WTC11 (cell line): Measurements from ENCODE around the gene INTS7.

Experiments used
- ATF1 ChIP-seq: sonication (generic); formaldehyde crosslinking; IDR thresholded peaks from 2 replicates; pipeline ENCODE4 v1.8.1; 2023; ENCODE audit warnings: mild to moderate bottlenecking, moderate library complexity, missing genetic modification reagents
- CTCF ChIP-seq: fragments of 200-600 bp; IDR thresholded peaks from 2 replicates; pipeline ENCODE4 v1.8.0; 2022; ENCODE audit warnings: antibody characterized with exemption
- NFATC4 ChIP-seq: fragments of 250-450 bp; sonication (Bioruptor Pico); IDR thresholded peaks from 2 replicates; pipeline ENCODE4 v1.9.0; 2021; ENCODE audit warnings: mild to moderate bottlenecking
- RELA ChIP-seq: sonication (generic); formaldehyde crosslinking; IDR thresholded peaks from 2 replicates; pipeline ENCODE4 v1.8.1; 2022; ENCODE audit warnings: missing genetic modification reagents, mild to moderate bottlenecking, borderline replicate concordance
- TEAD4 ChIP-seq: sonication (generic); formaldehyde crosslinking; IDR thresholded peaks from 2 replicates; pipeline ENCODE4 v1.8.0; 2022; ENCODE audit warnings: mild to moderate bottlenecking, missing genetic modification reagents
- USF1 ChIP-seq: sonication (generic); formaldehyde crosslinking; IDR thresholded peaks from 2 replicates; pipeline ENCODE4 v1.8.0; 2022; ENCODE audit warnings: mild to moderate bottlenecking, missing genetic modification reagents

DNA sequence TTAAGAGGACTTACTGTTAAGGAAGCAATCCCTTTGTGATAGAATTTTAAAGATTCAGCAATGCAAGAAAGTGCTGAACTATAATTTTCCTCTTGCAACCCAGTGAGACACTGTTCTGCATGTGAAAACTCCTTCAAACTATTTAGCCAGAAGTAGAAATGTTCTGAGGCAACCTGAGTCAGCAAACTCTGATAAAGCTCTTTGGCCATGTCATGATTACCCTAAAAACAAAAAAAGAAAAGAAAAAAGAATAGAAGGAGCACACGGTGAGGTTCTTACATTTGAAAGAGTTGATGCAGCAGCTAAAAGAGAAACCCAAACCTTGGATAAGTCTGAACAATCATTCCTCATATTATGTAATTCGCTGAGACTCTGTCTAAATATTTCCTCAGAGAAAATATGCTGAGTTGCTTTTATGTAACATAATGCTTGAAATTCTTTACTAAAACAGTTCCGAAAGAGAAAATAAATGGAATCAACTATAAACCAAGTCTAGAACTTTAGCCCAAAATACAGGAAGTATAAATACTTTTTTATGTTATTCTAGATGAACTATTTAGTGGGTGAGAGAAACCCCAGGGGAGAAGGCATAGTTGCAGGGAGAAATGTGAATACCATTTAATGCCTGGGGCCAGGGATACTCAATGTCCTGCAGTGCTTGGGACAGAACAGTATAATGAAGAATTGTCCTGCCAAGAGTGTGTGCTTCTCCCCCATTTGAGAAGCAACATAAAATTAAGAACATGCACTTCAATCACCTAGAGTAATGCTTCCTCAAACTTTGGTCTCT lies 60.0 kb downstream of the INTS7 start:
- TF ChIP-seq NFATC4 (CRISPR knock-in tag) (no peak), RELA (no peak), CTCF (no peak), USF1 (CRISPR knock-in tag) (no peak), ATF1 (no peak), TEAD4 (CRISPR knock-in tag) (no peak)
